Activated CD4-positive, alpha-beta T cell treated with anti-CD3 and anti-CD28 coated beads, Interleukin-2, amount 50 U/mL, for 16 hours (primary cell): ENCODE results near the gene MSI2.

ENCODE experiments used
- DNase-seq: peaks from one replicate; pipeline ENCODE4 v3.0.0-alpha.2; 2020

The MSI2 gene

DNA sequence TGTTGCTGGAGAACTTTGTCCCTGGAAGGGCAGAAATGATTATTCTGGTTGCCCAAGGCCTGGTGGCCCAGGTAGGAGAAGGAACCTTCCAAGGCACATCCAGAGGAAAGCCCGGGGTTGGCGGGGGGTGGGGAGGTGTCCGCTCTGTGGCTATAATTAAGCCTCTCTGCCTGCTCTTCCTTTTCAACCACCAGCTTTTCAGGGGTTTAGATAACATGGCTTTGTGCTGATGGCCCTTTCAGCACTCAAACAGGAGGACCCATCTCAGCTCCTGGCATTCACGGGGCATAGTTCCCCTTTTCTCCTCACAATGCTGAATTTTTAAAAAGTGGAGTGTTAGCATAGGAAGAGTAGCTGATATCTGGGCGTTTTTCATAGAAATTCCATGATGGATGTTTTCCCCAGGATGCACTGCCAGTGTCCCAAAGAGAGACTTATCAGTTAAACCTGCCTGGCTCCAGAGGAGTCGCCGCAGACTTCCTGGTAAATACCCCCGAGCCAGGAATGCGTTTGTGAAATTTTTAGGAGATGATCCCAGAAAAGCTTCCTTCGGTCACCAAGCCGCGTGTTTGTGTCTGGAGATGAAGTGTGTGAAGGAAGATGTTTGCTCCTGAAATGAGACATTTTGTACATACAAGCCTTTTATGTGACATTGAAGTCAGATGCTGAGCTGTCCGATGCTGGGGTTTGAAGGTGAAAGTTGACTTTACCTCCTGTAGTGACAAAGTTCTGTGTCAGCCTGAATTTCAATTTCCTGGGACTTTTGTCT is 188.5 kb downstream of the MSI2 start:
- no peak for DNase-seq

DNA sequence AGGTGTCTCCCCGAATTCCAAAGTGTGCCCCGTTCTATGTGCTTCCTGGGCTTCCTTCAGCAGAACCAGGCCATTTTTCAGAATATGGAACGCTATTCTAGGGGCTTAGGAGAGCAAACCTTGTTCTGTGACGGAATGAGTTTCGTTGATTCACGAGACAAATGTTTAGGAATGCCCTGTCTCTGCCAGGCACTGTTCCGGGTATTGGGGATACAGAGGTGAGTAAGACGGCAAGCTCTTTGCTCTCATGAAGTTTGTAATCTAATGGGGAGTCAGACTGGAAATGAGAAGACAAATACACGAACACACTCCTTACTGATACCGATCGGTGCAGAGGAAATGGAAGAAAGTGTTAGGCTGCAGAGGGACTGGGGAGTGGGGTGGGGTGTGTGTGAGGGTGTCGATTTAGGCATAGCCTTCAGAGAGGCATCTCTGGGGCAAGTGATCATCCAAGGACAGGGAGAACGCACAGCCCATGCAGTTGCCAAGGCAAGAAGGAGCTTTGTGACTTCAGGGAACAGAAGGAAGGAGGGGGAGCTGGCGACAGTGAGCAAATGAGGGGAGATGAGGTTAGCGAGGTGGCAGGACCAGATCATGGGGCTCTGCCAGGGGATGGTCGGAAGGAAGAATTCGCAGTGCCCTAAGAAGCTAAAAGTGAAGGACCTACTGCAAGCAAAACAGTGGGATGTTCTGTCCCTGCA is 189.6 kb downstream of the MSI2 start:
- DNase-seq = no peak

DNA sequence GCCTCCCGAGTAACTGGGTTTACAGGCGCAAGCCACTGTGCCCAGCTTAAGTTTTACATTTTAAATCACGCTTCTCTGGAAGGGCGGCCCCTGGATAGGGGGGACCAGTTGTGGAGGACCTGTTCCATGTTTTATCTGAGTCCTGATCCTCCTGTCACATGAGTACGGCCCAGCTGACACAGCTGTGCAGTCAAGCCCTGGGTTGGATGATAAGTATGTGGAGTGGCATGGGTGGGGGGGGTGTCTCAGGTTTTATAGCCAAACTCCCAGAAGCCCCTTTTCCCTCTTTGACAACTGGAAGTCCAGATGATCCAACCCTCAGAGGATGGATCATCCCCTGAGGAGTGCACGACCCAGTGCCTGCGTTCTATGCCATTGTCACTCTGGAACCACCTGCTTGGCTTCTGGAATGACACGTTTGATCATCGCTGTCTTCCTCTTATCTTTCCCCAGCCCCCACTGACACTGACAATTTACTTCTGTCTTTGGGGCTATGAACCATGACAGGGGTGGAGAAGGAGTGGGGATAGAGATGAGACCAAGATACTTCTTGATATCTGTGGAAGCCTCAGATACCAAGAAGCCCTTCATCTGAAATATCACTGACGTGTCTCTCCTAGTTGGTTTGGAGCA is 191.2 kb downstream of the MSI2 start:
- DNase-seq = no peak

DNA sequence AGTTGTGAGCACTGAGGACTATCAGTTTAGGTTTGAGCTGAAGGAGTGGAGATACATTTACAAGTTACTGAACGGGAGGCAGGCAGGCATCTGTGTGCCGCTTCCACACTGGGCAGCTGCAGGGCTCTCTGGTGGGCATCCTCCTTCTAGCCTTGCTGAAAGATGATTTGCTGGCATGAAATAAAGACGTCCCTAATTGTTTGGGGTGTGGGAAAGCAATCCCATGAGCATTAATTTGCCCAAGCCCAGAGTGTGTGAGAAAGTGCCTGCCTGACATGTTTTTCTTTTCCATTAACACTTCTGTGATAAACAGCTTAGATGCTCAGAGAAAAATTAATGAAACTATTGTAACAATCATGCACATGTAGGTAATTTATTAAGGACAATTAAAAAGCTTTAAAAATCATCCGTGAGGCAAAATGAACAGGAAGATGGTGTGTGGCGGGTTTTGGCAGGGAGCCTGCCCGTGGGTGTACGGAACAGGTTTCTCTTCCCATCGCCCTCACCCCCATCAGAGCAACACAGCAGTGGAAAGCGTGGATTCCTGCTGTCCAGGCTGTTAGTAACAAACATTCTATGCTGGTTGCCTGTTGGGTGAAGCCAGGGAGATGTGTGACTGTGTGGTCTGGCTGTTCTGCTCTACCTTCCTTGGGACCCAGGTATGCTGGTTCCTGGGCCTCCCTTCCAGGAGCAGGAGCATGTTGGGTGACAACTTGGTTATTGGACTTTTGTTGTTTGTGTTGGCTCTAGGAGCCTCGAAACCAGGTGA is 191.9 kb downstream of the MSI2 start:
- no peak for DNase-seq

DNA sequence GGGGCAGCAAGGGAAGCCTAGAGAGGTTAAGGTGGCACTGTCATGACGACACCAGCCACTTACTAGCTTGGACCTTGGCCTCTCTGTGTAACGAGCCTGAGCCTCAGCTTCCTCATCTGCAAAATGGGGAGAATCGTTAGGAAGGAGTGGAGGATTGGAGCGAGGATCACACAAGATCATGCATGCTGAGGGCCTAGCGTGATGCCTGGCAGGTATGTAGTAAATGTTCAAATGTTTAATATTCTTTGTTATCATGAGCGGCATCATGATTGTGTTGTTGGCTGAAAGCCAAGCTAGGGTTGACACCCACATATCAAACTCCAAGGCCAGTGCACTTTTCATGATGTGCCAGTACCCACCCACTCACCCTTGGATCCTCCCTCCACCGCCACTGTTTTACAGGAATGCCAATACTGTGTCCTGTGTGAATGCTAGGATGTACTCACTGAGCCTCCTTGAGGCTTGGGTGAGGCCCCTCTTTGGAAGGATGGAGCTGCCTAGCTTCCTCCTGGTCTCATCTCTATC is 192.5 kb downstream of the MSI2 start:
- no peak for DNase-seq

DNA sequence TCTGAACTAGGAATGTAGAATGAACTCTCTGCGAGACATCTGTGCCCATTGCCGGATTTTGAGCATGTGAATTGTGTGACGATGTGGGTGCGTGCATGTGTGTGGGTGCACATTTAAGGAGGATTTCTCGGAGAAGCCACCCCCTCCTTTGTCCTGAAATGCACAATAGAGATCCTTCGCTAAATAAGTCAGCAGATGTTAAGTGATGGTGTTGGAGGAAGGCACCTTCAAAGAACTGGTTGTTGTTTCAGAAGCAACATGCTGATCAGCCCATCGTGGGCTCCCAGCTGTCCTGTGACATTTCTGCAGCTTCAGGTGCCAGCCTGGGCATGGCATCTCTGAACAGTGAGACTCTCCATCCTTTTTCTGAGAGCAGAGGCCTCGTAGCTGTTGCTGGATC is 194.9 kb downstream of the MSI2 start:
- DNase-seq = peak; percentile 25

DNA sequence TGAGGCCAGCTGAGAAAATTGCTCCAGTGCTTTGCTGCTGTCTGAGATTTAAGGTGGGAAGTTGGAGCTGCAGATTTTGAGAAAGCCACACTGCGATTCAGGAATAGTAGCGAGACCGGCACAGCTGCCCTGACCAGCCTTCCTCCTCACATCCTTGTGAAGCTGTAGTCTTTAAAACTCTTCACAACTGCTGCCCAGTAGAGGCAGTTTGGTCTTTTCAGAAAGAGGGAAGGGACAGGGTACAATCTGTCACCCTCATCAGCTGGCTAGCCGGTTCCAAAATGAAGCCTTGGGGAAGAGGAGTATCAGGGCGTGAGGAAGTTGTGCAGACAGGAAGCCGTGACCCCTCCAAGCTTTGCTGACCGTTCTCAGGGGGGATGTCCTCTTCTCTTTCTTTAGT is 195.3 kb downstream of the MSI2 start:
- no peak for DNase-seq

DNA sequence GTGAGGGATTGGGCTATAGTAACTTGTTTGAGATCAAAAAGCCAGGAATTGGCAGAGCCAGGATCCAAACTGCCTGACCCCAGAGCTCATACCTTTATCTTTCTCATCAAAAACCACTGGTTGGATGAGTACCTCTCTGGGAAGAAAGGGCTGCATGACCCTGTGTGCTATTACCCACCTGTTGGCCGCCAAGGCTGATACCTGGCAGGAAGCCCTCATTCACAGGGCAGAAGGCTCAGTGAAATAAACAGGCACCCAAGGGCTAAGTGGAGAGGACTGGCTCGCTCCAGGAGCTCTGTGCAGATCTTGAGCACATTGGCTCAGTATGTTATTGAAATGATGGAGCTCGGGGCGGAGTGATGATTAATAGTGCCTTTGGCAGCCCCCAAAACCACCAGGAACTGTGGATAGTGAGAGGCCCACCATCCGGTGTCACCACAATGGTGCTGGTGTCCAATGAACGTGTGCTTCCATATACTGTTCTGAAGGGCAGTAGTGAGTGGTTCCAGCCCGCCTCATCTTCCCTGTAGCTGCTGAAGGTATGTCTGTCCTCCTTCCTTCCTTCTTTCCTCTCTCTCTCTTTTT is 197.6 kb downstream of the MSI2 start:
- DNase-seq = no peak

DNA sequence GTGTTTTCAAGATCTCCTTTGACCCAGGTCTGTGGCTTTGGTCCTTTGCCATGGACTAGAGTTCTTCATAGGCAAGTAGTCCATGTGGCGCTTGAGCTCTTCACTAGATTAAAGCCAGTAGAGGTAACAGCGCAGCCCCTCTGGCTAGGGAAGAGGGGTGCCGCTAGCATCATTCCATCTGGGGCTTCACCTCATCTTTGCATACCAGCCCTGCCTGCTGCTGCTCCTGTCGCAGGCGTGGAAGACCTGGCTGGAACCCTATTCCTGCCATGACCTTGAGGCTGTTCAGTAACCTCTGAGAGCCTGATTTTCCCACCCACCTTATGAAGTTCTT is 198.4 kb downstream of the MSI2 start:
- DNase-seq = no peak

DNA sequence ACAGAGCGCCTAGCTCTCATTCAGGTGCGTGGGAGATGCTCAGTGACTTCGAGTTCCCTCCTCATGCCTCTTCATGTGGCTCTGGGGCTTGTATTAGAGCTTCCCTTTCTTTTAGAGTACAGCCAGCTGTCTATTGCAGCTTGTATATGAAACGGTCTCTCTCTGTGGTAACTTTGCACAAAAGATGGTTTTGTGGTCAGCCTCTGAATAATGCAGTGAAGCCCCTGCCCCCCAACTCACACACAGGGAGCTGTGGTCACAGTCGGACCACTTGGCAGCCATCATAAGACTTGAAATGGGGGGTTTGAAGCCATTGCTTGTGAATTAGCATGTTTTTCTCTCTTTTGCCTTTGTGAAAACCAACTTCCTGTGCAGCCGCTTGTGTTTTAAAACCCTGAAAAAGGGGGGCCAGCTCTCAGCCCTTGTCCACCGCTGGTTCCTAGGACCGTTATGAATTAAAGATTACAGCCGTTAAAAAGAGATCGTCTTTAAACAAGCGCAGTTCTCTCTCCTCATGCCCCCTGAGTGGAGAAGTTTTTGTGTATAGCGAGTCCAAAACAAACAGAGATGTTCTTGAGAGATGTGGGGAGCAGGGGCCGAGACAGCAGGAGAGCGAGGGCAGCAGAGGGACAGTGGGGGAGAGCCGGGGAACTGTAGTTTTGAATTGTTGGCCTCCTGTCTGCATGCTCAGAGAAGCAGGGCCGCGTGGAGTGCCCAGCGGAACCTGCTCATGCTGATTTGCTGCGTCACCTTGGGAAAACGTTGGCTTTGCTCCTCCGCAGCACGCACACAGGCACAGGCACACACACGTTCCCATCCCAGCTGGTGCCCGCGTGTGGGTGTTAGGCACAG is 199.0 kb downstream of the MSI2 start:
- peak; percentile 77 for DNase-seq

DNA sequence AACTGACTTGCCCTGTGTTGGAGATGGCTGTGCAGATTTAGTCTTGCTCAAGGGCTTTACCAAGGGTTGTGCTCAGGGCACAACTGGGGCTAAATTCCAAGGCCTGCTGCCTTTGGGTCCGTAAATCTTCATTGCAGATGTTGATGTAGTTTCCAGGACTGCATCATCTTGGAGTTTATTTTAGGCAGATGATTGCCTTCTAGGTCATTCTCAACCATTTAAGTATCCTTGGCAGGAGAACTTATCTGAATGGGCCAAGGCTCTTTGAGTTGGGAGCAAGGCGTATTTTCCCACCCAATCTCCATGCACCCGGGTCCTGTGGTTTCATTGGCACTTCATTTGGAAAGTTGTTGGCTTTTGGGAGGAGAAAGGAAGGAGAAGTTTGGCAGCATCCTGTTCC is 200.3 kb downstream of the MSI2 start:
- no peak for DNase-seq

DNA sequence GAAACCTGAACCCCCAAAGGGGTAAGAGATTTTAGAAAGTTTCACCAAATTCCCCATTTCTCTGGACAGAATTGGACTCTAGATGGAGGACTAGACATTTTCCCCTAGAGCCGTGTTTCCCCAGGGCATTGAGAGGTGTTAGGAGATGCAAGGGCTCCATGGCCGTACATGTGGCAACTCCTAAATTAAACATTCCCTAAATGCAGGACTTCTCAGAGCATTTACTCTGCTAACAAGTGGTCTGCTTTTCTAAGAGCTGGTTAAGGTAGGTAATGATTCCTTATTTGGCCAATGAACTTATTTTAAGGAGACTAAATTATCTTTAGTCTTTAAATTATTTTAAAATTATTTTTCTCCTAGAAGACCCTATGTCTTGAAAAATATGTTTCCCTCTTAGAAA is 200.9 kb downstream of the MSI2 start:
- DNase-seq = no peak

DNA sequence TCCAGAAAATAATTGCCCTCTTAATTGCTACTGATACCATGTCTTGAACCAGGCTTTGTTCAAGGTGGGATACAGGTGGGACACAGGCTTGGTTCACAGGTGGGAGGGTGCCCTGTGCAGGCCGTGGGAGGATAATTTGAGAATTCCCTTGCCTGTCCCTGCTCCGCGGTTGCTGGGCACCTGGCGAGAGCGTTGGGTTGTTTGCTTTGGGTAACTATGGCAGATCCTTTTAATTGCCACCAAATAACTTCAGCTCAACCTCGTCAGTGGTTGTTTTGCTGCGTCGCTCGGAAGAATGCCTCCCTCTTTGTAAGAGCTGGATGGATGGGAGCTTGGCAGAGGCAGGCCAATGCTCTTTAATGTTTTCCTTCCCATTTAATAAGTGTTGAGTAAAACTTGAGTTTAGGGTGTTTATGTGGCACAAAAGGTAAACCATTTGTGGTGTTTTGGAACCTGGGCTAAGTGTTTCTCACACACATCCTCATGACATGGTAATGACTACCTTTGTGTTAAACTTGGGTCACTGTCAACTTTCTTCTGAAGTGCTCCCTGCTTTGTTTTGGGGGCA is 202.5 kb downstream of the MSI2 start:
- DNase-seq = no peak

DNA sequence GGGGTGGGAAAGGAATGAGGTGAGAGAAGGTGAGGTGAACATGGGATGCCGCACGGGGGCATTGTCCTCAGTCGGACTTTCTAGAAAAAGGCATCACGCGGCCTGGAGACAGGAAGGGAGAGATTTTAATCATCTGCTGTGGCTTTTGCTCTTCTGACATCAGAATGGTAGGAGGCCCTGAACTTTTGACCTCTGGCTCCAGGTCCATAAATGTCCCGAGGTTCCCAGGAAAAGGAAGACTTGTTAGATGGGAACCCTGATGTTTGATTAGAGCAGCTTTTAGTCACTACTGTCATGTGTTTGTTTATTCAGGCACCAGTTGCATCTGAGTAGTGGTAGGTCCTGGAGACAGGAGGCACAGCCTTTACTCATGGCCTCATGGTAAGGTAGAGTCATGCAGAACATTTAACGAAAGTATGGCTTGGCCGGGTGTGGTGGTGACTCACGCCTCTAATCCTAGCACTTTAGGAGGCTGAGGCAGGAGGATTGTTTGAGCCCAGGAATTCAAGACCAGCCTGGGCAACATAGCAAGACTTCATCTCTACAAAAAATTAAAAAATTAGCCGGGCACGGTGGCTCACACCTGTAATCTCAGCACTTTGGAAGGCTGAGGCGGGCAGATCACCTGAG is 203.1 kb downstream of the MSI2 start:
- peak; percentile 74 for DNase-seq

DNA sequence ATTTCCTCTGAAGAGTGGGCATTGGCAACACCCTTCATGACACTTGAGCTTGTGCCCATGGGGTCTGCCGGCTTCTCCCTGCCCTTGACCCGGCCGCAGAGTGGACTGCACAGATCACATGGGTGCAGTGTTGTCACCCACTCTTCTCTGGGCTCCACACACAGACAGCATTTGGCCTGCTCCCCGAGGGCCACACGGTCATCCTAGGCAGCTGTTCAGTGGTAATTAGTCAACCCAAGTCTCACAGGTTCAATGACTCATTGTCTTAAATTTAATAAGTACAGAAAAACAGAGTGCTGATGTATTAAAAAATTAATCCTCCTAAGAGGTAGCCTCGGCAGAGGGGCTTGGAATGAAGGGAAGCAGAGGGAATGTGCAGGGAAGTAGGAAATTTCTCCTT is 204.8 kb downstream of the MSI2 start:
- peak; percentile 74 for DNase-seq

DNA sequence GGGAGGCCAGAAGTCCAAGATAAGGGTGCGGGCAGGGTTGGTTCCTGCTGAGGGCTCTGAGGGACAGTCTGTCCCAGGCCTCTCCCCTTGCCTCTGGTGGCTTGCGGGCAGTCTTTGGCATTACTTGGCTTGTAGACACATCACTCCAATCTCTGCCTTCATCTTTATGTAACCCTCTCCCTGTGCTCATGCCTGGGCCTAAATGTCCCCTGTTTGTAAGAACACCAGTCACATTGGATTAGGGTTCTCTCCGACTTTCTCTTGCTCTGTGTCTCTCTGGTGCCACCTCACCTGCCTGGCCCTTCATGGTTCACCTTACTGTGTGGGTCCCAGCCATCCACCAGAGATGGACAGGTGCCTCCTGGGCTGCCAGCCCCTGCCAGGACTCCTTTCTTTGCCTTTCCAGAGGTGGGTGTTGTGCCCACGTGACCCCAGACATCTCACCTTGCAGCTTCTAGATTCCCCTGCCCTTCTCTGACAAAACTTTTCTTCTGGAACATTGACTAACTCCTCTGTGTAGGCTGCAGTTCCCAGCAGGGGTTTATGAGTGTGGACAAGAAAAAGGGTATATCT is 205.8 kb downstream of the MSI2 start:
- no peak for DNase-seq

DNA sequence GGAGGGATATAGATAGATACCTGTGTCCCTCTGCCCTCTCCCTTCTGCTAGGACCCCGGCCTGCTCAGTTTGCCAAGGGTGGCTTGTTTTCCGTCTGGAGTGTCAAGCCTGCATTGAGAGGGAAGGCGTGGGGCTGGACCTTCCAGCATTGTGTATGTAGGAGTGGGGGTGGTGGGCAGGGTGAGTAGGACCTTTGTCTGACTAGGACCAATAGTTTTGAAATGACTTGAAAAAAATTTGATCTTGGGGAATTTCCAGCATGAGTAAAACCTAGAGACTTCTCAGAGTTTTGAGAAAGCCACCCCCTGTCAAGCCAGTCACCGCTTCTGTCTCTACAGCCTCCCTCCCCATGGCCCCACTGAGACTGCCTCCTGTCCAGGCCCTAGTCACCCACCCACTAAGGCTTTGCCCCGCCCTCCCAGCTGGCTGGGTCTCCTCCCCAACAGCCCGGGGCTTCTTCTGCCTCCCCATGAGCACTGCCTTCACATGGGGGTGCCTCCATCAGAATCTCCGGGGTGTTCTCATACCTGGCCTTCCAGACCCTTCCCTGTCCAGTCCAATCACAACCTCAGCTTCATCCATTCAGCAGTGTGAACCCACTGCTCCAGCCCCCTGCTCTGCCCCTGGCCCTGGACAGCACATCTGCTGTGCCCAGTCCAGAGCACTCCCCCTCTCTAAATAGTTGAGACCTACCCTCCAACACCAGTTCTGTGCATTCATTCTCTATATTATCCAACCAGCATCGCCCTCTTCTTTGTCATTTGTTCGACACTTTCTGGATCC is 207.0 kb downstream of the MSI2 start:
- peak; percentile 97 for DNase-seq

DNA sequence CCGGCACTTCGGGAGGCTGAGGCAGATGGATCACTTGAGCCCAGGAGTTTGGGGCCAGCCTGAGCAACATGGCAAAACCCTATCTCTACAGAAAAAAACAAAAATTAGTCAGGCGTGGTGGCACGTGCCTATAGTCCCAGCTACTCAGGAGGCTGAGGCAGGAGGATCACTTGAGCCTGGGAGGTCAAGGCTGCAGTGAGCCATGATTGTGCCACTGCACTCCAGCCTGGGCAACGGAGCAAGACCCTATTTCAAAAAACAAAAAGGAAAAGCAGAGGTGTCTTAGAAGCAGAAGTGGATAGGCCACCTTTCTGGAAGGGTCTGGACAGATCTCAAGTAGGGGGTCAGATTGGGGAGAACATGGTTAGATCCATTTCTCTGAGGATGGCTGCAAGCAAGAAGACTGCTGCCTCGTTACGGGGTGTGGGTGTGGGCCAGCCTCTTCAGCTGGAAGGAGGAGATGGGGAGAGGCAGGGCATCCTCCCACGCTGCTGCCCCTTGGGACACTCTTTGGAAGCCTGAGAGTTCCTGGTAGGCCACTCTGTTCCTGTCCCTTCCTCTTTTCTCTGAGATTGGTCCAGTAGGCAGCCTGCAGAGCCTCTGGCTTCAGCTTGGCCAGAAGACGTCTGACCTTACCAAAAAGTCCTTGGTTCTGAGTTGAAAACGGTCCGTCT is 208.0 kb downstream of the MSI2 start:
- DNase-seq = no peak

DNA sequence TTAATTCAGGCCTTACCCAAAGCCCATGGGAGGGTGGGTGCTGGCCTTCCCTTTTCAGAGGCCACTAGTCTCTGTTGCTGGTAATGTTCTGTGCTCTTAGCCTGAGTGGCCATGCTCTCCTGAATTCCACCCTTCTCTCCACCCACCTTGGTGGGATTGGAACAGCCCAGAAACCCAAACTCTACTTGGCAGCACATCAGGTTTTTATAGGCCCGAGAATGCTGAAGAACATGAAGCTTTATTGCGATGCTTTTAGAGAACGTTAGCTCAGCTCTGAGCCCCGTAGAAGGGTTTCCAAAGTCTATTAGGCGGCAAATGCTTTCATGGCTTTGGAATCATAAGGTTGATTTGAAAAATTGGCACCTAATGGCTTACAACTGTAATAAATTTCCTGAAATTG is 209.3 kb downstream of the MSI2 start:
- DNase-seq = no peak
